NCI-H526 (cell line): Measurements from ENCODE around the gene SDR42E2.
A peak's percentile ranks its signal among the peaks of the same experiment; 100 is the strongest.
"Not testable (repeated sequence)": the region's sequence is repeated elsewhere in the genome, so short reads cannot be mapped to it uniquely, and the experiment has no call there.

Experiments used
- DNase-seq, 2 experiments: peaks; one replicate each; lab custom pipeline; 2025; lab: John Stamatoyannopoulos, UW

SDR42E2 gene

GRCh38 chr16:22161999-22162655 lies at the start of gene SDR42E2:
SDR42E2 (plus strand) TSS chr16:22162506; CDS start chr16:22165583, 3,077 bp downstream.
- peak; percentile 28 to 88 for DNase-seq

GRCh38 chr16:22116095-22116700 lies 46.1 kb upstream of the SDR42E2 start:
- no peak for DNase-seq

- no peak for DNase-seq
Observed at GRCh38 chr16:22117609-22118008, 44.7 kb upstream of the SDR42E2 start.

GRCh38 chr16:22120440-22120839 lies 41.9 kb upstream of the SDR42E2 start:
- DNase-seq = no peak

- DNase-seq = no peak
Observed at GRCh38 chr16:22122239-22122638, 40.1 kb upstream of the SDR42E2 start.

- peak in 1 of 2 experiments; percentile 23 for DNase-seq
Observed at GRCh38 chr16:22123146-22123545, 39.2 kb upstream of the SDR42E2 start.

- no peak for DNase-seq
Observed at GRCh38 chr16:22123759-22124490, 38.4 kb upstream of the SDR42E2 start.

GRCh38 chr16:22124583-22125284 lies 37.6 kb upstream of the SDR42E2 start:
- DNase-seq = no peak

GRCh38 chr16:22126037-22126558 lies 36.2 kb upstream of the SDR42E2 start:
- no peak for DNase-seq

GRCh38 chr16:22128537-22128936 lies 33.8 kb upstream of the SDR42E2 start:
- not testable (repeated sequence) for DNase-seq

- no peak for DNase-seq
Observed at GRCh38 chr16:22130528-22130927, 31.8 kb upstream of the SDR42E2 start.

- no peak for DNase-seq
Observed at GRCh38 chr16:22132801-22133200, 29.5 kb upstream of the SDR42E2 start.

GRCh38 chr16:22138482-22138881 lies 23.8 kb upstream of the SDR42E2 start:
- no peak for DNase-seq

- no peak for DNase-seq
Observed at GRCh38 chr16:22139008-22139407, 23.3 kb upstream of the SDR42E2 start.

- no peak for DNase-seq
Observed at GRCh38 chr16:22139732-22140131, 22.6 kb upstream of the SDR42E2 start.

GRCh38 chr16:22141767-22142166 lies 20.5 kb upstream of the SDR42E2 start:
- DNase-seq = peak; percentile 3 to 47

- no peak for DNase-seq
Observed at GRCh38 chr16:22144520-22144919, 17.8 kb upstream of the SDR42E2 start.

- DNase-seq = no peak
Observed at GRCh38 chr16:22147853-22148252, 14.5 kb upstream of the SDR42E2 start.

GRCh38 chr16:22151246-22151998 lies 10.9 kb upstream of the SDR42E2 start:
- no peak for DNase-seq

GRCh38 chr16:22152316-22152715 lies 10.0 kb upstream of the SDR42E2 start:
- DNase-seq = no peak

- not testable (repeated sequence) for DNase-seq
Observed at GRCh38 chr16:22153078-22153477, 9.2 kb upstream of the SDR42E2 start.
